ENCODE measurements around the gene TGM6.
"Not testable (repeated sequence)": the region's sequence is repeated elsewhere in the genome, so short reads cannot be mapped to it uniquely, and the experiment has no call there.

Gene TGM6

DNA sequence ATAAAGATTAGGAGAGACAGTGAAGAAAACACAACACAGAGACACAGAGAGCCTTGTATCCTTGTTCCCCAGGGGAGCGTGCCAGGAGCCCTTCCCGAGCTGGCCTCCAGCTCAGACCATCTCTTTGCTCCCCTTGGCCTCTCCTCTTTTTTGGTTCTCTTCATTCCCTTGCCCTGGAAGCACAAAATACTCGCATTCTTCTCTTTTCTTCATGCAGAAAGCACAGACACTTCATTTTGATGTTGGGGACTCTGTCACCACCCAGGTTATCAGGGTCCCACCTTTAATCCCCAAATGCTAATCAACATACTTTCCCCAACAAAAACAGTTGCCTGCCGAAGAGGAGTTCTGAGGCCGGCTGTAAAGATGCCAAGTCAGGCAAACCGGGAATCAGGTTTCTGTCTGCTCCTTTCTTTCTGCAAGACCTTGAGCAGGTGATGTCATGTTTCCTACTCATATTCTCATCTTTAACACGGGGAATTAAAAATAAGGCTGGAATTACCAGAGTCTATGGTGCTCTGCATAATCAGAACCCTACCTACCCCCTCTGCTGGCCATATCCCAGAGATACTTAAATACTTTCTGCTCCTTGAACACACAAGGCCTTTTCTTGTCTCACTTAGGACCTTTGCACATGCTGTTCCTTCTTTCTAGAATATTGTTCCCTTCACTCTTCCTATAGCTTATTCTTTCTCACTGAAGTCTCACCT is 21.7 kb downstream of the TGM6 start:
- peak in 1 of 2 experiments; percentile 12 for DNase-seq (ENCODE audit: low read depth in 1 of 2, low spot score in 1 of 2)
- TF ChIP-seq, protein P1, sequence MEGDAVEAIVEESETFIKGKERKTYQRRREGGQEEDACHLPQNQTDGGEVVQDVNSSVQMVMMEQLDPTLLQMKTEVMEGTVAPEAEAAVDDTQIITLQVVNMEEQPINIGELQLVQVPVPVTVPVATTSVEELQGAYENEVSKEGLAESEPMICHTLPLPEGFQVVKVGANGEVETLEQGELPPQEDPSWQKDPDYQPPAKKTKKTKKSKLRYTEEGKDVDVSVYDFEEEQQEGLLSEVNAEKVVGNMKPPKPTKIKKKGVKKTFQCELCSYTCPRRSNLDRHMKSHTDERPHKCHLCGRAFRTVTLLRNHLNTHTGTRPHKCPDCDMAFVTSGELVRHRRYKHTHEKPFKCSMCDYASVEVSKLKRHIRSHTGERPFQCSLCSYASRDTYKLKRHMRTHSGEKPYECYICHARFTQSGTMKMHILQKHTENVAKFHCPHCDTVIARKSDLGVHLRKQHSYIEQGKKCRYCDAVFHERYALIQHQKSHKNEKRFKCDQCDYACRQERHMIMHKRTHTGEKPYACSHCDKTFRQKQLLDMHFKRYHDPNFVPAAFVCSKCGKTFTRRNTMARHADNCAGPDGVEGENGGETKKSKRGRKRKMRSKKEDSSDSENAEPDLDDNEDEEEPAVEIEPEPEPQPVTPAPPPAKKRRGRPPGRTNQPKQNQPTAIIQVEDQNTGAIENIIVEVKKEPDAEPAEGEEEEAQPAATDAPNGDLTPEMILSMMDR (IDR thresholded peaks at IDR 0.05; ENCODE audit: insufficient read depth, low read length) = peak; percentile 8
- no peak for TF ChIP-seq SPI1 (IDR thresholded peaks at IDR 0.05; ENCODE audit: borderline replicate concordance, low read depth)
- H3K27me3 ChIP-seq (ENCODE audit: insufficient read depth, poor library complexity, severe bottlenecking) = no peaks in the 10 kb centered on the region
- H3K27ac ChIP-seq (replicated peaks) = no peak overlapping the region
- no peak overlapping the region for H3K4me3 ChIP-seq (replicated peaks; ENCODE audit: insufficient read depth, low read length)

DNA sequence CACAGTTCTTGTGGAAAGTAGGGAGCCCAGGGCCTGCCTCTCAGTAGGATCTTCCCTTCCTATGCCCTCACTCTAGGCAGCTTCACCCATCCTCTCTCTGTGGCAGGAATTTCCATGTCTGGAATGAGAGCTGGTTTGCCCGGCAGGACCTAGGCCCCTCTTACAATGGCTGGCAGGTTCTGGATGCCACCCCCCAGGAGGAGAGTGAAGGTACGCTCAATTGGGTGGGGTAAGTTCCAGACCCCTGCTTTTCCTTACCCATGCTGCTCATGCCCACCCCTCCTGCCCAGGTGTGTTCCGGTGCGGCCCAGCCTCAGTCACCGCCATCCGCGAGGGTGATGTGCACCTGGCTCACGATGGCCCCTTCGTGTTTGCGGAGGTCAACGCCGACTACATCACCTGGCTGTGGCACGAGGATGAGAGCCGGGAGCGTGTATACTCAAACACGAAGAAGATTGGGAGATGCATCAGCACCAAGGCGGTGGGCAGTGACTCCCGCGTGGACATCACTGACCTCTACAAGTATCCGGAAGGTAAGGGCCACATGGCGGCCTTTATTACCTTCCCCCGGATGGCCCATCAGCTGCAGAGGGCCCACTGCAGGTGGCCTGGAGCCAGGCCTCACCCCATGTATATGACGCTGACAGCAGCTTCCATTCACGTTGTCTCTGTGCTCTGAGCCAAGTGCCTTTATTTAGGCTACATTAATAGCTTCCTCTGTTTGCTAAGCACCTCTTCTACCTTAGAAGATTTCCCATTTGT is 22.8 kb downstream of the TGM6 start:
- no peaks in the 10 kb centered on the region for H3K27me3 ChIP-seq (ENCODE audit: insufficient read depth, poor library complexity, severe bottlenecking)
- no peak for DNase-seq (ENCODE audit: low read depth in 1 of 2, low spot score in 1 of 2)
- H3K4me3 ChIP-seq (replicated peaks; ENCODE audit: insufficient read depth, low read length) = no peak overlapping the region
- H3K27ac ChIP-seq (replicated peaks) = no peak overlapping the region
- TF ChIP-seq, protein P1 (IDR thresholded peaks at IDR 0.05; ENCODE audit: insufficient read depth, low read length) = no peak
- no peak for TF ChIP-seq POLR2AphosphoS5 (IDR thresholded peaks at IDR 0.05; ENCODE audit: low read depth)
- no peak for TF ChIP-seq SPI1 (IDR thresholded peaks at IDR 0.05; ENCODE audit: borderline replicate concordance, low read depth)
- no peak for TF ChIP-seq GABPA (IDR thresholded peaks at IDR 0.05; ENCODE audit: low read depth)
- TF ChIP-seq, protein P2, sequence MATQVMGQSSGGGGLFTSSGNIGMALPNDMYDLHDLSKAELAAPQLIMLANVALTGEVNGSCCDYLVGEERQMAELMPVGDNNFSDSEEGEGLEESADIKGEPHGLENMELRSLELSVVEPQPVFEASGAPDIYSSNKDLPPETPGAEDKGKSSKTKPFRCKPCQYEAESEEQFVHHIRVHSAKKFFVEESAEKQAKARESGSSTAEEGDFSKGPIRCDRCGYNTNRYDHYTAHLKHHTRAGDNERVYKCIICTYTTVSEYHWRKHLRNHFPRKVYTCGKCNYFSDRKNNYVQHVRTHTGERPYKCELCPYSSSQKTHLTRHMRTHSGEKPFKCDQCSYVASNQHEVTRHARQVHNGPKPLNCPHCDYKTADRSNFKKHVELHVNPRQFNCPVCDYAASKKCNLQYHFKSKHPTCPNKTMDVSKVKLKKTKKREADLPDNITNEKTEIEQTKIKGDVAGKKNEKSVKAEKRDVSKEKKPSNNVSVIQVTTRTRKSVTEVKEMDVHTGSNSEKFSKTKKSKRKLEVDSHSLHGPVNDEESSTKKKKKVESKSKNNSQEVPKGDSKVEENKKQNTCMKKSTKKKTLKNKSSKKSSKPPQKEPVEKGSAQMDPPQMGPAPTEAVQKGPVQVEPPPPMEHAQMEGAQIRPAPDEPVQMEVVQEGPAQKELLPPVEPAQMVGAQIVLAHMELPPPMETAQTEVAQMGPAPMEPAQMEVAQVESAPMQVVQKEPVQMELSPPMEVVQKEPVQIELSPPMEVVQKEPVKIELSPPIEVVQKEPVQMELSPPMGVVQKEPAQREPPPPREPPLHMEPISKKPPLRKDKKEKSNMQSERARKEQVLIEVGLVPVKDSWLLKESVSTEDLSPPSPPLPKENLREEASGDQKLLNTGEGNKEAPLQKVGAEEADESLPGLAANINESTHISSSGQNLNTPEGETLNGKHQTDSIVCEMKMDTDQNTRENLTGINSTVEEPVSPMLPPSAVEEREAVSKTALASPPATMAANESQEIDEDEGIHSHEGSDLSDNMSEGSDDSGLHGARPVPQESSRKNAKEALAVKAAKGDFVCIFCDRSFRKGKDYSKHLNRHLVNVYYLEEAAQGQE (IDR thresholded peaks at IDR 0.05; ENCODE audit: insufficient replicate concordance, low read depth) = no peak

DNA sequence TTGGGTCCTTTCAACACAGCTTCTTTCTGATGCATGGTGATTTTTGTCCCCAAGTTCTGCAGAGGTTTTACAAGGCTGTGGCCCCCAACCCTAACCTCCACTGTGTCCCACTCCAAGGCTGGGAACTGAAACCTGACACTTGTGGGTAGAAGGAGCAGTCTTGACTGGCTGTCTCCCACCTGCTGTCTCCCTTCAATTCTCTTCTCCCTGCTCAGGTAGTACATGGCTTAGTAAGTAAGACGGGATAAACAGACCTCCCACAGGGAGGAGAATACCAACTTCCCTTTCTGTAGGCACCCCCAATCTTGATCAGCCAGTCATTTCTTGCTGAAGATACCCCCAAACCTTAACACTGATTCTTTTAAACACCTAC is 25.0 kb downstream of the TGM6 start:
- Histone ChIP-seq H3K4me3 (replicated peaks; ENCODE audit: insufficient read depth, low read length) (no peak overlapping the region), H3K27me3 (ENCODE audit: insufficient read depth, poor library complexity, severe bottlenecking) (no peaks in the 10 kb centered on the region), H3K27ac (replicated peaks) (no peak overlapping the region)
- DNase-seq (ENCODE audit: low read depth in 1 of 2, low spot score in 1 of 2) = no peak
- TF ChIP-seq, protein P2 (IDR thresholded peaks at IDR 0.05; ENCODE audit: insufficient replicate concordance, low read depth) = no peak
- no peak for TF ChIP-seq SPI1 (IDR thresholded peaks at IDR 0.05; ENCODE audit: borderline replicate concordance, low read depth)
- no peak for TF ChIP-seq GABPA (IDR thresholded peaks at IDR 0.05; ENCODE audit: low read depth)
- TF ChIP-seq POLR2AphosphoS5 (IDR thresholded peaks at IDR 0.05; ENCODE audit: low read depth) = no peak
- TF ChIP-seq, protein P1 (IDR thresholded peaks at IDR 0.05; ENCODE audit: insufficient read depth, low read length) = no peak

DNA sequence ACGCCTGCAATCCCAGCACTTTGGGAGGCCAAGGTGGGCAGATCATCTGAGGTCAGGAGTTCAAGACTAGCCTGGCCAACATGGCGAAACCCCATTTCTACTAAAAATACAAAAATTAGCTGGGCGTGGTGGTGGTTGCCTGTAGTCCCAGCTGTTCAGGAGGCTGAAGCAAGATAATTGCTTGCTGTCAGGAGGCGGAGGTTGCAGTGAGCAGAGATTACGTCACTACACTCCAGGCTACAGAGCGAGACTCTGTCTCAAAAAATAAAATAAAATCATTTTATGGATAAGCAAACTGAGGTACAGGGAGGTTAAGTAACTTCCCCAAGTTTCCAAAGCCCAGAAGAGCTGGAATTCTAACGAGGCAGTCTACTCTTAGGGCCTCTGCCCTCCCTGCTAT is 26.7 kb downstream of the TGM6 start:
- not testable (repeated sequence) for H3K4me3 ChIP-seq (replicated peaks; ENCODE audit: insufficient read depth, low read length); DNase-seq (ENCODE audit: low read depth in 1 of 2, low spot score in 1 of 2); H3K27me3 ChIP-seq (ENCODE audit: insufficient read depth, poor library complexity, severe bottlenecking); H3K27ac ChIP-seq (replicated peaks)

Measured in HL-60 (cell line).